GM19452 (cell line): Measurements from ENCODE around the gene PRKRA.
A peak's percentile ranks its signal among the peaks of the same experiment; 100 is the strongest.
"Not testable (repeated sequence)": the region's sequence is repeated elsewhere in the genome, so short reads cannot be mapped to it uniquely, and the experiment has no call there.

Experiments
- ATAC-seq: cut with Tn5 transposase; IDR thresholded peaks from one replicate; pipeline ENCODE4 v1.9.1; 2021; ENCODE audit not compliant: unreplicated experiment

Gene PRKRA

DNA sequence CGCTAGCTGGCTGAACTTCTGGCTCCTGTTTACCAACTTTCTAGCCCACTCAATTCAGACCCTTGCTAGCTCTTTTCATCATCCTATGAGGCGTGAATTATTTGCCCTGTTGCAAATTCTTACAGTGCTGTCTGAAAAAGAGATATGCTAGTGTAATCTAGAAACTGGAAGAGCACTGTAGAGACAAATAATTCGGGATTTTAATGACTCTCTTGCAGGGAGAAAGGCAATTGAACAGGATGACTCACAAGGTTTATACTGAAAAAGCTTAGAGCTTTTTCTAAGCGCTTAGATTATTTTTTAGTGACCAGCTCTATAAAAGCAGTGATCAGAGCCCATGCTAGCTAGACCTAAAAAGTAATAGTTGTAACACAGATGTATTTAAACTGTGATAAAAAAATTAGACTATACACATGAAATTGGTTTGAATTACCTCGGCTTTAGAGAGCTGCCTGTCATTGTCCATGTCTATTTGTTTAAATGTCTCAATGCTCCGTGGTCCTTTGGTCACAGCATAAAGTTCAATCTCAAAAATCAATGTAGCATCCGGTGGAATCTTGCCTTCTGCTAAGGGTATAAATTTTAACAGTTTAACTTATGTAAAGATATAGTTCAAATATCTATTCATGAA is 18.4 kb upstream of the PRKRA start:
- no peak for ATAC-seq

DNA sequence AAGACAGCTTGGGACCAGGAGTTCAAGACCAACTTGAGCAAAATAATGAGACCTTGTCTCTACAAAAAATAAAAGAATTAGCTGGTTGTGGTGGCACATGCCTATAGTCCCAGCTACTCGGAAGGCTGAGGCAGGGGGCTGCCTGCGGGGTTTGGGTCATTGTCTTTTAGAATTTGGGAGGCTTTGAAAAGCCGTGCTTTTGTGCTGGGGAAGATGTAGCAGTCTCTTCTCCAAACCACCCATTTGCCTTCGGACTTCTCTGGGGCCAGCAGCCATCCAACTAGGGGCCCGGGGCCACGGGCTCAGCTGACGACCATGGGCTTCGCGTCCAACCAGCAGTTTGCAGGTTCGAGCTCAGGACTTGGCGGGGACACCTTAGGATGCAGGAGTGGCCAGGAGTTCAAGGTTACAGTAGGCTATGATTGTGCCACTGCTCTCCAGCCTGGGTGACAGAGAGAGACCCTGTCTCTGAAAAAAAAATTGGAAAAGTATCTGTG is 6.5 kb upstream of the PRKRA start:
- ATAC-seq: no peak

DNA sequence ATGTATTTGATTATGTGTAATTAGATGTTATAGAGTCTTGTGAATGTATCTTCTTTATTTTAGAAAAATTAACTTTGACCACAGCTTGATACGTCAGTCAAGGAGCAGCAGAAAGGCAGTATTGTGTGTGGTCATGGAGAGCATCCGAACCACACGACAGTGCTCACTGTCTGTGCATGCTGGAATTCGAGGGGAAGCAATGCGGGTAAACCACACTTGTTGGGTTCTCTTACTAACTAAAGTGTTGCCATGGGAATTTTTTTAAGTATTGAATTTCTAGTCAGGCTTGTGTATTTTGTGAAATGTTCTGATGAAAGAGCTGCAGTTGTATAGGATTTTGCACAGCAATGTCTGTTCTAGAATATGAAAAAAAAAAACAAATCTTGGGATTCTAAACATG is 5.0 kb upstream of the PRKRA start:
- no peak for ATAC-seq

DNA sequence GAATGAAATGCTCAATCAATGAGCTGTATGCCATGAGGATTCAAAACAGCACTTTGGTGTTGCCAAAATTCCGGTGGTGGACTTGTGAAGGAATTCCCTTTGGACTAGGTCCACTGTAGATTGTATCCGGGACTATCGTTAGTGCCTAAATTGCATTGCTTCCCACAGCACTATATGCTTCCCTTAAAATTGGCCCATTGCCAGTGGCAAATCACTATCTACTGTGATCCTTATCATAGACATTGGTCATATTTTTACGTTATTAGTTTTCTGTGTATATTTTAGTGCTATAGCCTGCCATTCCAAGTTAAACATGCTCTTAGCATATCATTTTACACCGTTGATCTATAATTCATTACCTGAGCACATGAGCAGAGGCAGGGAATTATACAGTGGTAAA is 1.9 kb upstream of the PRKRA start:
- ATAC-seq: no peak

GRCh38 chr2:178452334-178452733 is 1.4 kb upstream of the PRKRA start:
- ATAC-seq: no peak

- peak; percentile 49 for ATAC-seq
These were observed 526 bp downstream of the PRKRA start for GRCh38 chr2:178450524-178450773.

GRCh38 chr2:178449700-178450523 is 1.1 kb downstream of the PRKRA start:
- peak; percentile 2 for ATAC-seq

- ATAC-seq: no peak
These were observed 1.9 kb downstream of the PRKRA start for GRCh38 chr2:178448968-178449661.

DNA sequence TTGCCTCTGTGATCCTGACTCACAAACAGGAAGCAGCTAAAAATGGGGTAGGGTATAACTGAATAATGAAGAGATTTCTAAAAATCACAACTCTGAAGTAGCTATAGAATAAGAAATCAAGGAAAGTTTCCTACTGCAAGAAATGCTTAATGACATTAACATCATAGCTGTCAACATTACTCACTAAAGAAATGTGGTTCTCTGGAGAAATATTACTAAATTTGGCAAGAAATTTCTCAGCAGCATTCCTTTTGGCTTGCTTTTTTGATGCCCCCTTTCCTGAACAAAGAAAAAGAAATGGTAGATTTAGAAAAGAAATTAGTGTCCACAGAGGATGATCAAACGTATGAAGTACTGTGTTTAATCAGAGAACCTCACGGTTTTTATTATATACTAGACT is 9.5 kb downstream of the PRKRA start:
- no peak for ATAC-seq

GRCh38 chr2:178436662-178437061 is 14.3 kb downstream of the PRKRA start:
- no peak for ATAC-seq

DNA sequence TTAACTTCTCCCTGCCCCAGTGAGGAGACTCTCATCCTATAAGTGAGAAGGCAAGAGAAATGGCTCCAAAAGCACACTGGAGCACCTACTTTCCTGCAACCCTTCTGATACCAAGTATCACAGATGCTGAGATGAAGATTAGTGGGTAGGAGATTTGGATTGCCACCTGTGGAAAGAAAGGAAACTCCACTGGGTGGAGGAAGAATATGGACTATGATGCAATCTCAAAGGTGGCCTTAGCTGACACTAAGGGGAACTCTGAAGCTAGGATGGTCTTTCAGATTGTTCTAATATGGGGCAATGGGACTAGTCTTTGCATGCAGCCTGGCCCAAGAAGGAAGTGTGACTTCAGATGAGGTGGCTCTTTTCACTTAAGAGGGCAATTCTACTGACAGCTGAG is 21.6 kb downstream of the PRKRA start:
- ATAC-seq: no peak

GRCh38 chr2:178428396-178428806 is 22.6 kb downstream of the PRKRA start:
- ATAC-seq: no peak

GRCh38 chr2:178427458-178427857 is 23.5 kb downstream of the PRKRA start:
- no peak for ATAC-seq

DNA sequence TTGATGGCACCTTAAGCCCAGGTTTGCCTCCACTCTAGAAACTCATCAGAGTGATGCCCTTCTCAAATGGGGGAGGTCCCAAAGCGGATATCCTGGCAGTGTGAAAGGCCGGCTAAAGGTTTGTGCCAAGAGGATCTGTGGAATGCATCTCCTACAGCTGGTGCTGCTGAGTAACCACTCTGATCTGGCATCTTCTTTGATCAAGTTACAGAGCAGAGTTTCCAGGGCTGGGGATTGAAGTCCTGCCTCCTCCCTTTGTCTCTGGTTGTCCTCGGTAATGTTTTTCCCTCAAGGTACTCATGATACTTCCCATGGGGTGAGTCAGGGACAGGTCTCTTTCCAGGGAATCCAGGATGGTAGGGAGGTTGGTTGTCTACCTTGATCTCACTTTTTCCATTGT is 24.6 kb downstream of the PRKRA start:
- no peak for ATAC-seq

- ATAC-seq: no peak
These were observed 25.6 kb downstream of the PRKRA start for GRCh38 chr2:178425255-178425827.

GRCh38 chr2:178423746-178424145 is 27.2 kb downstream of the PRKRA start:
- ATAC-seq: not testable (repeated sequence)

DNA sequence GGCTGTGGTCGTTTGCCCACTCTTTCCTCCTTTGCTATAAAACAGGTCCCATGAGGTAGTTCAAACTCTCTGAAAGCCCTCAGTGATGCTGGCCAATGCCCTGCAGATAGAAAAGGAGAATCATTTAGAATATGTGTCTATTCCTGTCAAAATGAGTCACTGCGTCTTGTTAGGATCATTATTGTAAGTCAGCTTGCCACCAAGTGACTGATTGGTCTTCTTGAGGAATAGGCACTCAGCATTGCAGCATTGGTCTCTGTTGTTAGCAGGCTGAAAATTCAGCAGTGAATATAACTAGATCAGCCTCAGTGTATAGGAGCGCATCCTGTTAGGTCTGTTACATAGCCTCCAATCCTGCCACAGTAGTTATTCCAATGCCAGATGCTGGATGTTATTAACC is 28.9 kb downstream of the PRKRA start:
- no peak for ATAC-seq

- no peak for ATAC-seq
These were observed 30.4 kb downstream of the PRKRA start for GRCh38 chr2:178420463-178420999.

GRCh38 chr2:178419123-178419522 is 31.9 kb downstream of the PRKRA start:
- no peak for ATAC-seq

DNA sequence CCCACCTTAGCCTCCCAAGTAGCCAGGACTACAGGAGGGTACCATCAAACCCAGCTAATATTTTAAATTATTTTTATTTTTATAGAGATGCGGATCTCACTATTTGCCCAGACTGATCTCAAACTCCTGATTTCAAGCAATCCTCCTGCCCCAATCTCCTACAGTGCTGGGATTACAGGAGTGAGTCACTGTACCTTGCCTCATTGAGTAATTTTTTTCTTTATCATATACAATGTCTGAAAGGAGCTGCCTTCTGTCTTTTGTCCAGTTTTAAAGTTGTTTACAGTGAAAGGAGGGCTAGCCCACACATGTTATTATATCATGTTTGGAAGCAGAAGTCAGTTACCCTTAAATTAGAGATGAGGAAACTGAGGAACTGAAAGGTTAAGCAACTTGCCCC is 32.5 kb downstream of the PRKRA start:
- ATAC-seq: no peak

GRCh38 chr2:178417916-178418315 is 33.1 kb downstream of the PRKRA start:
- no peak for ATAC-seq

DNA sequence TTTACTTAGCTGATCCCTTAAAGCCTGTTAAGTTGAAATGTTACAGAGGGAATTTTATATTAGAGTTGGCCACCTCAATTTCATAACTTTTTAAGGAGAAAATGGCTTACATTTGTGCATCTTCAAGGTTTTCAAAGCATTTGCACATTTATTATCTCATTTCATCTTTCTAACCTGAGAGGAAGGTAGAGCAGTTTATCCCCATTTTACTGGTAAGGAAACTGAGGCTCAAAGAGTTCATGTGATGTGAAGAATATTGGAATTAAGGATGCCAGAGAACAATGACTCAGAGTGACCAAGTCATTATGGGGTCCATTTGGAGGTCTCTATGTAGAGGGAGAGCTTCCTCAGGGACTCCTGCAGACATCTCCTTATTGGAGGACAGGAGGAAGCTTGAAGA is 35.0 kb downstream of the PRKRA start:
- no peak for ATAC-seq
